HG03280 (cell line): Measurements from ENCODE around the gene OR5L2.
A peak's percentile ranks its signal among the peaks of the same experiment; 100 is the strongest.
"Not testable (repeated sequence)": the region's sequence is repeated elsewhere in the genome, so short reads cannot be mapped to it uniquely, and the experiment has no call there.

Experiments used
- ATAC-seq: cut with Tn5 transposase; IDR thresholded peaks from one replicate; pipeline ENCODE4 v1.9.1; 2021; ENCODE audit warnings: mild to moderate bottlenecking, moderate library complexity; ENCODE audit not compliant: unreplicated experiment

Gene OR5L2

DNA sequence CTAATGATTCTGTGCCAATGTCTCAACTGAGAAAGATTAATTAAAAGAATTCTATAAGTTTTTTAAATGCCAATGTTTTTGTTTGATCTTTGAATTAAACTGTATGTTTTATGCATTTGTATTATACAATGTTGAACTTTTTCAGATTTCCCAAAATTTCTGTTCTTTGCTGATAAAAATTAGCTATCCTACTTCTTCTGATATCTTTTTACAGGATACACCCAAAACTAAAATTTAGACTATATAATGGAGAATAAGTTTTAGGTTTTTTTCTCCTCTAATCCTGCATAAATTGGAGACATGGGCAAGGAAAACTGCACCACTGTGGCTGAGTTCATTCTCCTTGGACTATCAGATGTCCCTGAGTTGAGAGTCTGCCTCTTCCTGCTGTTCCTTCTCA, at the start of gene OR5L2:
TSS of gene OR5L2 (plus strand) at position 301 of the 400 bp plus-strand sequence. CDS start at position 301, 0 bp downstream.
- no peak for ATAC-seq

DNA sequence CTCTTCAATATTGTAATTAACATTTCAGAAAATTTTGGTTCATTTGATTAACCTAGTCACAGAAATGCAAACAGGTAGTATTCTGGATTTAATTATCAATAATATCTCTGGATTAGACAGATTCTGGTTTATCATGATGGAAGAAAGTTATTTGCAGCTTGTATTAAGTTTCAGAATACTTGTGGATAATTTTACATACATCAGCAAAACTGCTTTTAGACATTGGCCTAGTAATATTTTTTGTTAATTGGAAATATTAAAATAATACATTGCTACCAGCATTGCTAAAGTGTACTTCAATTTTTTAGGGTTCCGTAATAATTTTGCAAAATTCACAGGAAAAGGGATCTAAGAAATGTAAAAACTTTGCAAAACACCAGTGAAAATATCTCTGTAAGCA, 35.4 kb upstream of the OR5L2 start:
- no peak for ATAC-seq

DNA sequence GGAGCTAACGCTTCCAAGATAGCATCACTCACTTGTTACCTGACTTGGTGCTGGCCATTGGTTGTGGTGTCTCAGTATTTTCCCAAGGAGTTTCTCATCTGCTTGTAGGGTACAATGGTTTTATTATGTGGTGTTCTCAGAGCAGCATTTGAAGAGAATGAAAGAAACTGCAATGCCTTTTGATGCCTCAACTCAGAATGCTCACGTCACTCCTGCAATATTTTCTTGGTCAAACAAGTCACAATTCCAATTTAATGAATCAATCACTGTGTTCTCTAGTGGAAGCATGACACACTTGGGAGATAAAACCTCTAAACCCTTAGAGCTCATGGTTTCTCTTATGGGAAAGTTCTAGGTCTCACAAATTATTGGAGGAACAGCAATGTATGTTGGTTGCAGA, 33.7 kb upstream of the OR5L2 start:
- ATAC-seq, result no peak

DNA sequence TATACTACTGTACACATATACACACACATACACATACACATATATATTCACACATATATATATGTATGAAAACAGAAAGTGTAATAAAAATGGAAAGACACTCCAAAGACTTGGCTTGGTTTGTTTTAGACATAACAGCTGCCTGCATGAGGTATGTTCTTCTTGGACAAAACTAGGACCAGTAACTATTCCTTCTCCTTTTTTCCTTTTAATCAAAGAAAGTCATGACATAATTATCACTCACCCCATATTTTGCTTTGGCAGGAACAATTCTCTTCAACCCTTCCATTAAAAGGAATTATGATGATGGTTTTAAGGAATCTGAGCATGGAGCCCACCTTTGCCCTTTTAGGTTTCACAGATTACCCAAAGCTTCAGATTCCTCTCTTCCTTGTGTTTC, 31.8 kb upstream of the OR5L2 start, which contains the start of gene OR5D14:
TSS of gene OR5D14 (plus strand) at position 301 of the 400 bp plus-strand sequence. CDS start at position 301, 0 bp downstream.
- no peak for ATAC-seq

DNA sequence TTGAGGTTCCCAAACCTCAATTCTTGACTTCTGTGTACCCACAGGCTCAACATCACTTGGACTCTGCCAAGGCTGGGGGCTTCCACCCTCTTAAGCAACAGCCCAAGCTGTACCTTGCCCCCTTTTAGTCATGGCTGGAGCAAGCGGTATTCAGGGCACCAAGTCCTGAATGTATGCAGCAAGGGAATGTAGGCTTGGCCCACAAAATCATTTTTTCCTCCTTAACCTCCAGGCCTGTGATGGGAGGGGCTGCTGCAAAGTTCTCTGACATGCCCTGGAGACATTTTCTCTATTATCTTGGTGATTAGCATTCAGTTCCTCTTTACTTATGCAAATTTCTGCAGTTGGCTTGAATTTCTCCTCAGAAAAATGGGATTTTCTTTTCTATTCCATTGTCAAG, 20.8 kb upstream of the OR5L2 start:
- no peak for ATAC-seq

DNA sequence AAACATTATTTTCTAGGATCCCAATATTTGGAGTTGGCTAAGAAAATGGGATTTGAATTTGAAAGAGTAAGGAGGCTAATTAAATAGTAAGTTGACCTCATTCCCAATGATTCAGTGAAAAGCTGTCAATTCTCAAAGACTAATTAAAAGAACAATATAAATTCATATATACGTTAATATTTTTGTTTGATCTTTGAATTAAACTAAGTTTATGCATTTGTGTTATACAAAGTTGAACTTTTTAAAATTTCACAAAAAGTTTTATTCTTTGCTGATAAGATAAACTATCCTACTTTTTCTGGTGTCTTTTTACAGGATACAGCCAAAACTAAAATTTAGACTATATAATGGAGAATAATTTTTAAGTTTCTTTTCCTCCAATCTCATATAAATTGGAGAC, 16.0 kb upstream of the OR5L2 start, which contains the start of gene OR5L1:
TSS of gene OR5L1 (plus strand) at position 301 of the 400 bp plus-strand sequence. CDS start 100 bp downstream, outside the sequence.
- ATAC-seq, result no peak

DNA sequence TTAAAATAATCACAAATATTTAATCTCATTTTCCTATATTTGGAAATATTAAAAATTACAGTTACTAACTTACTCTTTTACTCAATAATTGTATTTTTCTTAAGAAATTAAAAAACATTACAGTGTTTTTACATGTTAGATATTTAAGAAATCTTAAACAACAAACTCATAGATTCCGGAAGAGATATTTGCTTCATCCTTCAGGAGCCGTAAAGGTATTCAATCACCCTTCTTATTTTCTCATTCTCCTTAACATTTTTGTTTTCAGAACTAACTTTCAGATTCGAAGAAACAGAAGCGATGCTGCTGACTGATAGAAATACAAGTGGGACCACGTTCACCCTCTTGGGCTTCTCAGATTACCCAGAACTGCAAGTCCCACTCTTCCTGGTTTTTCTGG, 7.7 kb upstream of the OR5L2 start, which contains the start of gene OR5D18:
TSS of gene OR5D18 (plus strand) at position 301 of the 400 bp plus-strand sequence. CDS start at position 301, 0 bp downstream.
- no peak for ATAC-seq

DNA sequence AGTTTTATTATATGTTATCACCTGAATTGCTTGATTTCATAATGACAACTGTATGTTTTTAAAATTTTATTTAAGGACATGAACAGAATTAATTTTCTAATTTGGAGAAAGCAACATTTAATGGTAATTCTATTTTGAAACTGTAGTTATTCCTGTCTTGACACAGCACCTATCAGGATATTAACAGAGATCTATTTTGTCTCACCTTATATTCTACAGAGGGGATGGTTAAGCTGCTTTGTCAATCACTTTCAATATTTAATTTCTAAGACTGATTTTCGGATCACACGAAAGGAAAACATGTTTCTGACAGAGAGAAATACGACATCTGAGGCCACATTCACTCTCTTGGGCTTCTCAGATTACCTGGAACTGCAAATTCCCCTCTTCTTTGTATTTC, 11.4 kb downstream of the OR5L2 start, which contains the start of gene OR5D16:
TSS of gene OR5D16 (plus strand) at position 301 of the 400 bp plus-strand sequence. CDS start at position 301, 0 bp downstream.
- ATAC-seq, result no peak

DNA sequence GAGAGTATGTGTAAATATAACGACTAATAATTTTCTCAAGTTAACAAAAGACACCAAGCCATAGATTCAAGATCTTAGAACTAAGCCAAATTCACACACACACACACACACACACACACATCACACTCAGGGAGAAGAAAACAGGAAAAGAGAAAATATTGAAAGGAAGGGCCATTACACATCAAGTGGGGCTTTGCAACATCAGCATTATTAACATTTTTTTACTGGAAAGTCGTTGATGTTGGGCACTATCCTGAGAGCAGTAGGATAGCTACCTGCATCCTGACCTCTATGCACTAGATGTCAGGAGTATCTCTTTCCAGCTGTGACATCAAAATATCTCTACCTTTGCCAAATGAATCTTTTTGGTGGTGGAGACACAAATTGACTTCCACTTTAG, 20.4 kb downstream of the OR5L2 start:
- ATAC-seq, result no peak

DNA sequence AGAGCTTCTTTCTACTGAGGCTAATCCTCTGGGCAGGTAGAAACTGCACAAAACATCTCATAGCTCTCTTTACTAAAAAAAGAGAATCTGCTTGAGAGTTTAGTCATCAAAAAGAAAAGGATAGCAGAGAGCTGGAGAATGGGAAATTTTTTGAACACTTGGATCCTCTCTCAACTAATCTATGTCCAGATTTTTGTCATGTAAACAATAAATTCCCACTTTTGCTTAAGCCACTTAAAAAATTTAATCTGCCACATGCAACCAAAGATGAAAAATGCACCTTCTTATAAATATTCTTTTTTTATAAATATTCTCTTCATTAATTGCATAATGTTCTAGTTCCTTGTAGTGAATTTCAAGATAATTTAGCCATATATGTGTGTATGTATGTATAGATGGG, 22.0 kb downstream of the OR5L2 start:
- ATAC-seq, result no peak

DNA sequence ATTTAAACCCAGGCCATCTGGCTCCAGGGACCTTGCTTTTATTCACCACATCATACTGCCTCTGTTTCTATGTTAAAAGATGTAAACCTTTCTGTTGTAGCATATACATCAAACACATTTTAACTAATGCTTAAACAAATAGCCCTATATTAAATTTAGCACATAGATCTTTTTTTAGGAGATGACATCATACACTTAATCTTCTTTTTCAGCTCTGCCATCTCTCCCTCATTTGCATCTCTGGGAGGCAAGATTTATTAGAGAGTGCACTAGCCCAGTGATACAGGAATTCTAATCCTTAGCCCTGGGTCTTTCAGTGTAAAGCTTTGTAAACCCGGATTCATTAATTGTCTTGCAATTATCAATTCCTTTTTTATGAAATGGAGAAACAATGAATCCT, 25.1 kb downstream of the OR5L2 start:
- no peak for ATAC-seq

DNA sequence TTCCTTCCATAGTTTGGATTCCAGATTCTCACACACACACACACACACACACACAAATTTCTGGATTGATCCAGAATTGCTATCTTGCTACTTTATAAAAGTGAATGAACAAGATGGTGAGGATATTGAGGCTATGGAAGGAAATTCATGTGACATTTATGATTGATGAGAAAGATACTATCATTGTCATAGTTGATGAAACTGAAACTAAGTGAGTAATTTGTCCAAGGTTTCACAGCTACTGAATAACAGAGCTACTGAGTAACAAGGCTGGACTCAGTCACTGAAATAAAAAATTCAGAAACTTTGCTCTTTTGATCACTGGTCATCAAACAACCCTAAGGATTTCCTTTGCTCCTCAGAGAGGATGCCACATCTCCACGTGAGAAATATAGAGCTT, 27.7 kb downstream of the OR5L2 start:
- peak; percentile 63 for ATAC-seq

DNA sequence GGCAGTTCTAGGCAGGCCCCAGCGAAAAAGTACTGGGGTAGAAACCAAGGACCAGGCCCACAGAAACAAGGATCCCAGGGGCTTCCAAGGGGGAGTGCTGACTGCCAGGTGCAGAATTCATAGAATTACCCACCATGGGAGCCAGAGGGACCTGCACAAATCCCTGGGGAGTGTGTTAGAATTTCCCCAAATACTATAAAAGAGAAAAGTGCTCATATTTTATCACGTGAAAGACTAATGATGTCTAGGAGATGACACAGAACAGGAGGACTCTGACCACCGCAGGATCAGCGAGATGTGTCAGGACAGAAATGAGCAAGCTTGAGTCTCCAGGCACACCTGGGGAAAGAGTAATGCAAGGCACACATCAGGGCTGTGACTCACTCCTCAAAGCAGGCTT, 40.3 kb downstream of the OR5L2 start:
- ATAC-seq, result not testable (repeated sequence)

DNA sequence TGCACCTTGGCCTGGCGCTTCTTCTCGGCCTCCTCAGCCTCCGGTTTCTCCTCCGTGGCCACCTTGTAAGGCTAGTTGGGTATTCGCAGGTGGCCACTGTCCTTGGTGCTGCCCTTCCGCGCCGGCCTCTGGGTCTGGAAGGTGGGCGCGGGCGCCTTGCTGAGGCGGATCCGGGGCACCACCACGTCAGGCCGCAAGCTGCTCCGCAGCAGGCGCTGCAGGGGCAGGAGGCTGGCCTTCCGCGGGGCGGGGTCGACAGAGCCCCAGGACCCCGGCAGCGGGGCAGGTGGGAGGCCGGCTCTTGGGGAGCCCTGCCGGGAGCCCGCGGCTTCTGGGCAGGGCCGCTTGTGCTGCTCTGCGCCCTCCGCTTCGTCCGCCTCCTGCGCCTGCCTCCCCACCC, 45.7 kb downstream of the OR5L2 start:
- not testable (repeated sequence) for ATAC-seq

DNA sequence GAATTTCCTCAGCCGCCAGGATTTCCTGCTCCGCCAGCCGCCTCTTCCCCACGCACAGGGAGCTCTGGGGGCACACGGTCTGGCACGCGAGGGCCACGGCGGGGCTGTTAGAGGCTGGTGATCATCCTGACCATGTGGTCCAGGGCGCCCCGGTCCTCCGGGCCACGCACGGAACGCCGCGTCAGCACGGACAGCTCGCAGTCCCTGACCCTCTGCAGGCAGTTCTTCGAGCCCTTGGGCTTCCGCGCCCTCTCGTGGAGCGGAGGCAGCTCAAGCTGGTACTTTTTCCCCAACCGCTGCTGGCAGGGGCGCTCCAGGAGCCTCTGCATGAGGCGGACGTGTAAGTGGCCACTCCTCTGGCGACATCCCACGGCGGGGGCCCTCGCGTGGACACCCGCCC, 46.1 kb downstream of the OR5L2 start:
- not testable (repeated sequence) for ATAC-seq
